ENCODE data around the gene CACNA1D. TPM values are rescaled to one million over a fixed set of nuclear protein-coding genes. Genes with fewer than 3 reads are reported as not detected.

Gene CACNA1D
- total and polyA plus RNA-seq, 2 donors (not counting 1 experiment from before 2014, with no cell fraction given), result 0.17 to 0.37 TPM

DNA sequence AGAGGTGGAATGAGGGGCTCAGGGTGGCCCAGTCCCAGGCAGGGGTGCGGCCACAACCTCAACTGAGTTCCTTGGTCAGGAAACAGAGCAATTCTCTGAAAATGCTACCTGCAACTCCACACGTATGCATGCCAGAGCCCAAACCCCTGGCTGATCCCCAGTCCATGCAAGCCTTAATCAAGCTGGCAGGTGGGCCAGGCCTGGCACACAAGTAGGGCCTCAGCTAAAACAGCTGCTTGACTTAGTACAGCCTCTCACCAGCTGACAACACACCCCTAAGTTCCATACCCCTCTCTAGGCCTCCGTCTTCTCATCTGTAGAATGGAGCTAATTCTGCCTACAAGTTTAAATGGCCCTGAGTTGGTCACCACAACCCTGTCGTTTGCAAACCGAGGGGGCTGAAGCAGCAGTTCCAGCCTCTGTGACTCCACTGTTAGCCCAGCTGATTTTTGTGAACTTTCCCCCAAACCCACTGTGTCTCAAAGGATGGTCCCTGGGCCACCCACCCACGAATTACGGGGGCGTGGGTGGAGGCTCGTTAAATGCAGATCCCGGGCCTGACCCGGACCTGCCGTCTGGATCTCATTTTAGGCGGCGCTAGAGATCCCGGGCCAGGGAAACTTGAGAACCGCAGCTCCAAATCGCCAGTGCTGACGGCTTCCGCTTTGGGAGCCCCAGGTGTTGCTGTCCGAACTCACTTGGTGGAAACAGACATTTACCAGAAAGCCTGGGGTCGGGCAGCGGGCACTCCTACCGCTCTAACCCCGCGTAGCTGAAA lies 350.9 kb downstream of the CACNA1D start:
- peaks cover 35% of the 10 kb centered on the region for H3K27me3 ChIP-seq (ENCODE audit: control insufficient read depth, insufficient read depth, low read length)
- H3K4me2 ChIP-seq (ENCODE audit: extremely low read depth, insufficient read depth, low read length), result peak overlapping the region; percentile 80
- H3K4me3 ChIP-seq (replicated peaks in 1 of 4; ENCODE audit: control extremely low read depth in 1 of 4, insufficient read depth in 1 of 4, low read depth in 3 of 4, low read length in 4 of 4), result peak overlapping the region; percentile 41 to 58 (median 54)
- no peak overlapping the region for H3K27ac ChIP-seq (ENCODE audit: insufficient read depth, low read length)
- peak overlapping the region; percentile 16 for H3K9ac ChIP-seq (ENCODE audit: insufficient read depth, low read length)
- no peaks in the 10 kb centered on the region for H3K4me1 ChIP-seq (ENCODE audit: control insufficient read depth, extremely low read depth, insufficient read depth, low read length)
- TF ChIP-seq EZH2 (IDR thresholded peaks at IDR 0.05; ENCODE audit: low read length, missing control alignments), result peak; percentile 74
- TF ChIP-seq, protein P1, sequence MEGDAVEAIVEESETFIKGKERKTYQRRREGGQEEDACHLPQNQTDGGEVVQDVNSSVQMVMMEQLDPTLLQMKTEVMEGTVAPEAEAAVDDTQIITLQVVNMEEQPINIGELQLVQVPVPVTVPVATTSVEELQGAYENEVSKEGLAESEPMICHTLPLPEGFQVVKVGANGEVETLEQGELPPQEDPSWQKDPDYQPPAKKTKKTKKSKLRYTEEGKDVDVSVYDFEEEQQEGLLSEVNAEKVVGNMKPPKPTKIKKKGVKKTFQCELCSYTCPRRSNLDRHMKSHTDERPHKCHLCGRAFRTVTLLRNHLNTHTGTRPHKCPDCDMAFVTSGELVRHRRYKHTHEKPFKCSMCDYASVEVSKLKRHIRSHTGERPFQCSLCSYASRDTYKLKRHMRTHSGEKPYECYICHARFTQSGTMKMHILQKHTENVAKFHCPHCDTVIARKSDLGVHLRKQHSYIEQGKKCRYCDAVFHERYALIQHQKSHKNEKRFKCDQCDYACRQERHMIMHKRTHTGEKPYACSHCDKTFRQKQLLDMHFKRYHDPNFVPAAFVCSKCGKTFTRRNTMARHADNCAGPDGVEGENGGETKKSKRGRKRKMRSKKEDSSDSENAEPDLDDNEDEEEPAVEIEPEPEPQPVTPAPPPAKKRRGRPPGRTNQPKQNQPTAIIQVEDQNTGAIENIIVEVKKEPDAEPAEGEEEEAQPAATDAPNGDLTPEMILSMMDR (conservative IDR thresholded peaks at IDR 0.05 in 1 of 2, IDR thresholded peaks at IDR 0.05 in 1 of 2; ENCODE audit: low read depth in 1 of 2, low read length in 2 of 2), result peak; percentile 27 to 44
- H4K20me1 ChIP-seq (ENCODE audit: control insufficient read depth, extremely low read depth, insufficient read depth, low read length), result no peaks in the 10 kb centered on the region
- H3K36me3 ChIP-seq (ENCODE audit: control insufficient read depth, insufficient read depth, low read length), result no peaks in the 10 kb centered on the region
- peak overlapping the region; percentile 70 for H2AFZ ChIP-seq (ENCODE audit: low read length)
- H3K79me2 ChIP-seq (ENCODE audit: control insufficient read depth, insufficient read depth, low read length), result no peaks in the 10 kb centered on the region
- H3K9me3 ChIP-seq (ENCODE audit: control insufficient read depth, insufficient read depth, low read depth, low read length), result no peaks in the 10 kb centered on the region
- peak; percentile 39 to 51 for DNase-seq (ENCODE audit: low read depth in 2 of 2)

DNA sequence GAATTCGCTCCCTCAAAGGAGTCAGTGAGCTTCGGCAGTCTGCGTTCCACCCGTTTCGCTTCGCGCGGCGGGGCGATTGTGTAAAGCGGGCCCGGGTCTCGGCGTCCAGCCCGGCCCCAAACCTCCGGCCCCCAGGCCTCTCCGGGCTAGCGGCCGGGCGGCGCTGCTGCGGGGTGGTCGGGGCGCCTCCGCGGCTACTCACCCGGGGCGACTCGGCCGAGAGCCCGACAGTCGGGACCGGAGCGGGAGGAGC lies 351.4 kb downstream of the CACNA1D start:
- no peaks in the 10 kb centered on the region for H3K9me3 ChIP-seq (ENCODE audit: control insufficient read depth, insufficient read depth, low read depth, low read length)
- H3K4me3 ChIP-seq (replicated peaks in 1 of 4; ENCODE audit: control extremely low read depth in 1 of 4, insufficient read depth in 1 of 4, low read depth in 3 of 4, low read length in 4 of 4), result peak overlapping the region; percentile 41 to 58 (median 54)
- peak overlapping the region; percentile 80 for H3K4me2 ChIP-seq (ENCODE audit: extremely low read depth, insufficient read depth, low read length)
- H3K9ac ChIP-seq (ENCODE audit: insufficient read depth, low read length), result peak overlapping the region; percentile 16
- no peaks in the 10 kb centered on the region for H4K20me1 ChIP-seq (ENCODE audit: control insufficient read depth, extremely low read depth, insufficient read depth, low read length)
- peaks cover 35% of the 10 kb centered on the region for H3K27me3 ChIP-seq (ENCODE audit: control insufficient read depth, insufficient read depth, low read length)
- TF ChIP-seq, protein P1 (conservative IDR thresholded peaks at IDR 0.05 in 1 of 2, IDR thresholded peaks at IDR 0.05 in 1 of 2; ENCODE audit: low read depth in 1 of 2, low read length in 2 of 2), result no peak
- no peak for TF ChIP-seq EZH2 (IDR thresholded peaks at IDR 0.05; ENCODE audit: low read length, missing control alignments)
- H2AFZ ChIP-seq (ENCODE audit: low read length), result peak overlapping the region; percentile 70
- no peak for DNase-seq (ENCODE audit: low read depth in 2 of 2)
- H3K4me1 ChIP-seq (ENCODE audit: control insufficient read depth, extremely low read depth, insufficient read depth, low read length), result no peaks in the 10 kb centered on the region
- no peaks in the 10 kb centered on the region for H3K79me2 ChIP-seq (ENCODE audit: control insufficient read depth, insufficient read depth, low read length)
- H3K36me3 ChIP-seq (ENCODE audit: control insufficient read depth, insufficient read depth, low read length), result no peaks in the 10 kb centered on the region
- no peak overlapping the region for H3K27ac ChIP-seq (ENCODE audit: insufficient read depth, low read length)

DNA sequence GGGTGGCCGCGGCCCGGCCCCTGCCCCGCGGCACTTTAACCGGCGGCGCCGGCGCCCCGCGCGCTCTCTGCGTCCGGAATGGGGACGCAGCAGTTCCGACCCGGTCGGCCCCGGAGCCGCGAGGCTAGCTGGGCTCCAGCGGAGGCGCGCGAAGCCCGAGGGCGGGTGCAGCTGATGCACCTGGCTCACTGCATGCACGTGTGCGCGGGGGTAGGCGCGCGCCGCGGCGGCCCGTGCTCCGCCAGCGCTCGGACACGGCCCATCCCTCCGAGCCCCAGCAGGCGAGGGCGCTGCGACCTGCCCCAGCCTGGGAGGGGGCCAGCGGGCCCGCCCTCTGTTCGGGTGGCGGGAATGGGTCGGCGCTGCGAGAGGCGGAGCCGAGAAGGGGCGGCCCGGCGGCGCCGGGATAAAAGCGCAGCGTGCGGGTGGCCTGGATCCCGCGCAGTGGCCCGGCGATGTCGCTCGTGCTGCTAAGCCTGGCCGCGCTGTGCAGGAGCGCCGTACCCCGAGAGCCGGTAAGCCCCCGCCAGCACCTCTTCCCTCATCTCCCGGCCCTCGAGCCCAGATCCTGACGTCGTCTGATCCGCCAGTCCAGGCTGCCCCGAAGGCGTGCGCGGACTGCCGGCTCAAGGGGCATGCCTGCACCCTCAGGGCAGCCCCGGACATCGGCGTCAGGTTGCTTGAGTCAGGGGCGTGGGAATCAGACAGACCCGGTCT lies 351.9 kb downstream of the CACNA1D start, which contains the start of the genes CHDH and IL17RB:
CHDH (minus strand) TSS at position 286 of the 717 bp plus-strand sequence. CDS start 22,411 bp downstream, outside the sequence.
IL17RB (plus strand) TSS at position 435 of the 717 bp plus-strand sequence; CDS start at position 456, 21 bp downstream.
- DNase-seq (ENCODE audit: low read depth in 2 of 2), result peak in 1 of 2 donors; percentile 11
- H3K79me2 ChIP-seq (ENCODE audit: control insufficient read depth, insufficient read depth, low read length), result no peaks in the 10 kb centered on the region
- TF ChIP-seq, protein P1 (conservative IDR thresholded peaks at IDR 0.05 in 1 of 2, IDR thresholded peaks at IDR 0.05 in 1 of 2; ENCODE audit: low read depth in 1 of 2, low read length in 2 of 2), result no peak
- peak; percentile 18 for TF ChIP-seq EZH2 (IDR thresholded peaks at IDR 0.05; ENCODE audit: low read length, missing control alignments)
- no peaks in the 10 kb centered on the region for H3K9me3 ChIP-seq (ENCODE audit: control insufficient read depth, insufficient read depth, low read depth, low read length)
- no peaks in the 10 kb centered on the region for H3K4me1 ChIP-seq (ENCODE audit: control insufficient read depth, extremely low read depth, insufficient read depth, low read length)
- H4K20me1 ChIP-seq (ENCODE audit: control insufficient read depth, extremely low read depth, insufficient read depth, low read length), result no peaks in the 10 kb centered on the region
- no peaks in the 10 kb centered on the region for H3K36me3 ChIP-seq (ENCODE audit: control insufficient read depth, insufficient read depth, low read length)
- peak within 1 kb of the TSS; percentile 70 for H2AFZ ChIP-seq (ENCODE audit: low read length)
- no peak within 1 kb of the TSS for H3K27ac ChIP-seq (ENCODE audit: insufficient read depth, low read length)
- H3K27me3 ChIP-seq (ENCODE audit: control insufficient read depth, insufficient read depth, low read length), result peaks cover 33% of the 10 kb centered on the region
- H3K4me2 ChIP-seq (ENCODE audit: extremely low read depth, insufficient read depth, low read length), result peak within 1 kb of the TSS; percentile 80
- peak within 1 kb of the TSS; percentile 41 to 58 (median 54) for H3K4me3 ChIP-seq (replicated peaks in 1 of 4; ENCODE audit: control extremely low read depth in 1 of 4, insufficient read depth in 1 of 4, low read depth in 3 of 4, low read length in 4 of 4)
- H3K9ac ChIP-seq (ENCODE audit: insufficient read depth, low read length), result peak within 1 kb of the TSS; percentile 16
